HCT116 (cell line): ENCODE data around the gene ZNF560. TPM values are rescaled to one million over a fixed set of nuclear protein-coding genes. Genes with fewer than 3 reads are reported as not detected.

ENCODE experiments used
- ATAC-seq: fragments of 200-7000 bp; cut with Tn5 transposase; 2 replicates; pipeline ENCODE4 v1.9.1; 2020; ENCODE audit warnings: mild to moderate bottlenecking, moderate library complexity
- BruUV-seq: library from RNA; stranded (reverse); fragments of 400-500 nt; replicated peaks from 2 replicates; lab custom pipeline; 2021; lab: Mats Ljungman, UMichigan
- CTCF ChIA-PET: fragments of 300-600 bp; sonication (Branson Sonifier 250); formaldehyde crosslinking; loops from one replicate; lab custom pipeline; 2021; ENCODE audit warnings: antibody characterized with exemption; lab: Charles Lee
- POLR2A ChIA-PET: fragments of 300-600, 350-600 bp; sonication (Branson Sonifier 250); formaldehyde crosslinking; loops from one replicate; lab custom pipeline; 2021; ENCODE audit warnings: antibody characterized with exemption; lab: Charles Lee
- RAD21 ChIA-PET, 2 experiments: fragments of 300-600 bp; sonication (Branson Sonifier 250); formaldehyde crosslinking; loops; one replicate each; lab custom pipeline; 2023; ENCODE audit warnings: low total read pairs in 2 of 2; ENCODE audit not compliant: uncharacterized antibody in 2 of 2, unreplicated experiment in 2 of 2, low non-redundant PET in 1 of 2; lab: Charles Lee
- DNase-seq: peaks from one replicate; pipeline ENCODE4 v3.0.0-alpha.2; 2010; ENCODE audit warnings: low read depth, low spot score
- H2AFZ ChIP-seq: fragments of 200-600 bp; shearing (Covaris generic), sonication (generic); 2 replicates; pipeline ENCODE4 v1.6.1; 2017; ENCODE audit warnings: low read depth, mixed run types, mixed read lengths, antibody characterized with exemption, low read length; ENCODE audit not compliant: poor library complexity, severe bottlenecking
- H3K27ac ChIP-seq: 2 replicates; pipeline ENCODE4 v1.5.1; 2012; ENCODE audit warnings: low read depth, low read length
- H3K27me3 ChIP-seq: fragments of 200-600 bp; sonication (generic); 2 replicates; pipeline ENCODE4 v1.6.1; 2016; ENCODE audit warnings: mixed run types, low read length, mixed read lengths; ENCODE audit not compliant: insufficient read depth
- H3K36me3 ChIP-seq, 2 experiments: fragments of 200-500 bp in 1 of 2; fragments of 200-600 bp in 1 of 2; sonication (Bioruptor generic) in 1 of 2; sonication (generic) in 1 of 2; 2 replicates each; pipeline versions ENCODE4 v1.5.1 to v1.6.1; 2014 to 2016; ENCODE audit warnings: low read length in 2 of 2, inconsistent platforms in 1 of 2, mixed read lengths in 1 of 2, mixed run types in 1 of 2; ENCODE audit not compliant: insufficient read depth in 2 of 2, control insufficient read depth in 1 of 2
- H3K4me1 ChIP-seq, 2 experiments: fragments of 200-600 bp in 1 of 2; sonication (generic) in 1 of 2; 2 replicates each; pipeline versions ENCODE4 v1.5.1 to v1.6.1; 2012 to 2017; ENCODE audit warnings: low read length in 2 of 2, inconsistent platforms in 1 of 2, mild to moderate bottlenecking in 1 of 2, mixed read lengths in 1 of 2, mixed run types in 1 of 2, moderate library complexity in 1 of 2; ENCODE audit not compliant: insufficient read depth in 2 of 2, control insufficient read depth in 1 of 2
- H3K4me2 ChIP-seq: fragments of 200-600 bp; sonication (generic); 2 replicates; pipeline ENCODE4 v1.6.1; 2017; ENCODE audit warnings: mixed run types, low read length, mixed read lengths
- H3K4me3 ChIP-seq, 2 experiments: fragments of 200-600 bp in 1 of 2; sonication (generic) in 1 of 2; replicated peaks in 1 of 2; 2 replicates each; pipeline ENCODE4 v1.5.1; 2011 to 2016; ENCODE audit warnings: low read length in 2 of 2, control low read depth in 1 of 2, low read depth in 1 of 2, mild to moderate bottlenecking in 1 of 2, mixed read lengths in 1 of 2, mixed run types in 1 of 2
- H3K79me2 ChIP-seq: fragments of 200-600 bp; sonication (generic); 2 replicates; pipeline ENCODE4 v1.6.1; 2017; ENCODE audit warnings: mild to moderate bottlenecking, mixed run types, low read length, moderate library complexity, mixed read lengths; ENCODE audit not compliant: insufficient read depth
- H3K9ac ChIP-seq: fragments of 200-600 bp; sonication (generic); 2 replicates; pipeline ENCODE4 v1.6.1; 2016; ENCODE audit warnings: low read length, mixed read lengths
- H3K9me2 ChIP-seq: fragments of 200-600 bp; sonication (generic), shearing (Covaris generic); 2 replicates; pipeline ENCODE4 v1.6.1; 2017; ENCODE audit warnings: mixed run types, mild to moderate bottlenecking, moderate library complexity; ENCODE audit not compliant: insufficient read depth
- H3K9me3 ChIP-seq, 2 experiments: fragments of 200-500 bp in 1 of 2; fragments of 200-600 bp in 1 of 2; sonication (Bioruptor generic) in 1 of 2; sonication (generic) in 1 of 2; 2 replicates each; pipeline ENCODE4 v1.6.1; 2014 to 2017; ENCODE audit warnings: low read length in 2 of 2, mixed read lengths in 2 of 2, inconsistent platforms in 1 of 2, low read depth in 1 of 2, mild to moderate bottlenecking in 1 of 2, mixed run types in 1 of 2, moderate library complexity in 1 of 2; ENCODE audit not compliant: control insufficient read depth in 1 of 2, insufficient read depth in 1 of 2
- H4K20me1 ChIP-seq: fragments of 200-600 bp; sonication (generic), shearing (Covaris generic); 2 replicates; pipeline ENCODE4 v1.6.1; 2017; ENCODE audit warnings: mixed run types, mild to moderate bottlenecking, moderate library complexity; ENCODE audit not compliant: insufficient read depth
- CTCF ChIP-seq, 3 experiments: fragments of 200-600 bp in 1 of 3; sonication (generic) in 1 of 3; IDR thresholded peaks in 2 of 3; conservative IDR thresholded peaks in 1 of 3; 2 replicates each; pipeline ENCODE4 v1.5.1; 2012 to 2017; ENCODE audit warnings: low read depth in 2 of 3, low read length in 2 of 3, antibody characterized with exemption in 1 of 3, borderline replicate concordance in 1 of 3, control low read depth in 1 of 3, mild to moderate bottlenecking in 1 of 3, mixed read lengths in 1 of 3, mixed run types in 1 of 3, moderate library complexity in 1 of 3; ENCODE audit not compliant: insufficient read depth in 1 of 3
- FOSL1 ChIP-seq: IDR thresholded peaks from 2 replicates; pipeline ENCODE4 v1.6.1; 2012; ENCODE audit warnings: low read depth
- SIN3A ChIP-seq: IDR thresholded peaks from 2 replicates; pipeline ENCODE4 v1.6.1; 2012; ENCODE audit warnings: low read depth
- SRF ChIP-seq: IDR thresholded peaks from 2 replicates; pipeline ENCODE4 v1.6.1; 2012; ENCODE audit warnings: low read depth
- ZNF274 ChIP-seq: fragments of 200-500 bp; sonication (Bioruptor generic); IDR thresholded peaks from 2 replicates; pipeline ENCODE4 v1.6.1; 2014; ENCODE audit warnings: mild to moderate bottlenecking, low read depth, low read length, inconsistent platforms
- intact Hi-C: fragments of 100-400 bp; cut with micrococcal nuclease; formaldehyde crosslinking; loops from 2 replicates; pipeline ENCODE4 v1.10.0; 2022
- total RNA-seq: library from RNA; stranded (reverse); gene quantifications from one replicate; pipeline ENCODE4 v1.2.1, GENCODE V29; 2021; ENCODE audit not compliant: unreplicated experiment
- TF ChIP-seq, protein P1 (sequence below): IDR thresholded peaks from 2 replicates; pipeline ENCODE4 v1.6.1; 2012

ZNF560 gene
- total RNA-seq, 1 experiment from 2014 or later, result not detected

DNA sequence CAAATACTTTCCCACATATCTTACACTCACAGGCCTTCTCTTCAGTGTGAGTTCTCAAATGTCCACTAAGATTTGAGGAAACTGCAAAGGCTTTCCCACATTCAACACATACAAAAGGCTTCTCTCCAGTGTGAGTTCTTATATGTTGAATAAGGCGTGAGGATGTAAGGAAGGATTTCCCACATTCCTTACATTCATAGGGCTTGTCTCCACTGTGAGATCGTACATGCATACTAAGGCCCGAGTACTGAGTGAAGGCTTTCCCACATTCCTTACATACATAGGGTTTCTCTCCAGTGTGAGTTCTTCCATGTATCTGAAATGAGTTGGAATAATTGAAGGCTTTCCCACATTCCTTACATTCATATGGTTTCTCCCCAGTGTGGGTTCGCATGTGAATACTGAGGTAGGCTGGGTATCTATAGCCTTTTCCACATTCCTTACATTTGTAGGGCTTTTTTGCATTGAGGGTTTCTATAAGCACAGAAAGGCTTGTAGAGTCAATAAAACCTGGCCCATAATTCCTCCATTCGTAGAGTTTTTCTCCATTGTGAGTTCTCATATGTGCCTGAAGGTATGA lies 30.4 kb upstream of the ZNF560 start:
- intact Hi-C loops, result no loop called here
- no peaks in the 10 kb centered on the region for H3K79me2 ChIP-seq
- H4K20me1 ChIP-seq, result no peaks in the 10 kb centered on the region
- H3K4me3 ChIP-seq, result no peak overlapping the region
- ATAC-seq (no peak), DNase-seq (no peak)
- no peak overlapping the region for H2AFZ ChIP-seq
- H3K9me3 ChIP-seq, result peaks cover 45 to 59% of the 10 kb centered on the region in 2 experiments; a peak in 3 of 4 replicates
- TF ChIP-seq SIN3A, result no peak
- TF ChIP-seq, protein P1, sequence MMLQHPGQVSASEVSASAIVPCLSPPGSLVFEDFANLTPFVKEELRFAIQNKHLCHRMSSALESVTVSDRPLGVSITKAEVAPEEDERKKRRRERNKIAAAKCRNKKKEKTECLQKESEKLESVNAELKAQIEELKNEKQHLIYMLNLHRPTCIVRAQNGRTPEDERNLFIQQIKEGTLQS, result no peak
- TF ChIP-seq FOSL1, result no peak
- TF ChIP-seq ZNF274, result peak; percentile 77
- no peak for TF ChIP-seq SRF
- H3K4me2 ChIP-seq, result no peak overlapping the region
- no peaks in the 10 kb centered on the region for H3K36me3 ChIP-seq
- no peak overlapping the region for H3K9ac ChIP-seq
- H3K4me1 ChIP-seq, result no peaks in the 10 kb centered on the region
- H3K27me3 ChIP-seq, result no peaks in the 10 kb centered on the region
- POLR2A ChIA-PET, result no interaction called here
- RAD21 ChIA-PET, result no interaction called here
- H3K9me2 ChIP-seq, result no peaks in the 10 kb centered on the region
- no TSS peak for BruUV-seq
- CTCF ChIA-PET, result no interaction called here
- H3K27ac ChIP-seq, result no peak overlapping the region

DNA sequence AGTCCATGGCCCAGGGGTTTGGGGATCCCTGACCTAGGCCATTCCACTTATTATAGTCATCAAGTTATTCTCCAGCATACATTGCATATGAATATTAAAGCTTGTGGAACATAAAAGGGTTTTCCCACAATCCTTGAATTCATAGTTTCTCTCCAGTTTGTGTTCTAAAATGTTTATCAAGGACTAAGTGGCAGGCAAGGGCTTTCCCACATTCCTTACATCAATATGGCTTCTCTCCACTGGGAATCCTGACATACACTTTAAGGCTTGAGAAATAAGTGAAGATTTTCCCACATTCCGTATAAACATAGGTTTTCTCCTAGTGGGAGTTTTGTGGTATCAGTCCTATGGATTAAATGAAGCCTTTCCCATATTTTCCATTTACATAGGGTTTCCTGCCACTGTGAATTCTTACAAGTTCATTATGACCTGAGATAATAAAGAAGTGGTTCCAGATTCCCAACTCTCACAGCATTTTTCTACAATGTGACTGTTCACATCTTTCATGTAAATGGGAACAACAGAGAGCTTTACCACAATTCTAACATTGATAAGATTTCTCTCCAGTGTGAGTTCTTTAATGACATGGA lies 25.6 kb upstream of the ZNF560 start:
- no peaks in the 10 kb centered on the region for H3K79me2 ChIP-seq
- CTCF ChIA-PET, result no interaction called here
- no peak overlapping the region for H3K27ac ChIP-seq
- H3K9ac ChIP-seq, result no peak overlapping the region
- H2AFZ ChIP-seq, result no peak overlapping the region
- no peaks in the 10 kb centered on the region for H3K9me2 ChIP-seq
- intact Hi-C loops, result no loop called here
- H4K20me1 ChIP-seq, result no peaks in the 10 kb centered on the region
- peaks cover 40 to 44% of the 10 kb centered on the region in 2 experiments; a peak in 3 of 4 replicates for H3K9me3 ChIP-seq
- ATAC-seq (no peak), DNase-seq (no peak)
- no peaks in the 10 kb centered on the region for H3K27me3 ChIP-seq
- TF ChIP-seq, protein P1, result no peak
- TF ChIP-seq ZNF274, result peak; percentile 25; the same call in 1 of the 2 replicates
- no peak for TF ChIP-seq FOSL1
- no peak for TF ChIP-seq CTCF (IDR thresholded peaks at IDR 0.05 in 2 of 3, conservative IDR thresholded peaks at IDR 0.05 in 1 of 3; ENCODE audit: borderline replicate concordance in 1 of 3, insufficient read depth in 1 of 3, low read depth in 2 of 3, low read length in 2 of 3)
- BruUV-seq, result no TSS peak
- POLR2A ChIA-PET, result no interaction called here
- RAD21 ChIA-PET, result no interaction called here
- no peaks in the 10 kb centered on the region for H3K4me1 ChIP-seq
- H3K36me3 ChIP-seq, result no peaks in the 10 kb centered on the region
- no peak overlapping the region for H3K4me2 ChIP-seq
- no peak overlapping the region for H3K4me3 ChIP-seq
